Measurements from ENCODE around the gene KRT72.

Gene KRT72

DNA sequence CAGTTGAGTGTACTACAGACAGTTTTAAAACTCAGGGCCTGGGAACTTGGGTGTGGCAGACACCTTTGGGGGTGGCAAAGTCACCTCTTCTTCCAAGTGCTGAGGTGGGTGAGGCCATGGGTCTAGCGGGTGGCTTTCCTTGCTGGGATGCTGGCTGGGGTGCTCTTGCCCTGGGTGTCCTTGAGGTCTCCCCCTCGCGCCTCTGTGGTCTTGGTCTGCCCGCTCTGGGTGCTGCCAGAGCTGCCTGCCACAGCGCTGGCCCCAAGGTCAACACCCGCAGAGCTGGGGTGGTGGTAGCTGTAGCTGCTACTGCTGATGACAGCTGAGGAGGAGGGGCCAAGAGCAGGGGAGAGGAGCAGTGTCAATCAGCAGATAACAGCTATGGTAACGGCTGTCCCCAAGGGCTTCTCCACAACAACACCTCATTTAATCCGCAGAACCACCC is 34.4 kb downstream of the KRT72 start:
- Histone ChIP-seq H3K36me3 (ENCODE audit: control insufficient read depth, insufficient read depth, low read length) (no peaks in the 10 kb centered on the region), H3K4me3 (ENCODE audit: low read length) (no peak overlapping the region), H2BK120ac (ENCODE audit: low read depth, low read length) (no peak overlapping the region), H3K56ac (ENCODE audit: low read length) (no peak overlapping the region), H3K23ac (ENCODE audit: low read length) (no peak overlapping the region), H3K27ac (ENCODE audit: low read depth, low read length) (no peak overlapping the region), H3K4me2 (ENCODE audit: low read length) (no peak overlapping the region), H3K4me1 (ENCODE audit: control insufficient read depth, low read depth, low read length) (no peaks in the 10 kb centered on the region), H2BK5ac (ENCODE audit: low read length) (no peak overlapping the region), H3K18ac (ENCODE audit: low read length) (no peak overlapping the region), H3K79me1 (ENCODE audit: low read length) (no peaks in the 10 kb centered on the region), H4K8ac (ENCODE audit: low read depth, low read length) (no peak overlapping the region), H2BK15ac (replicated peaks; ENCODE audit: low read depth) (no peak overlapping the region), H3K27me3 (ENCODE audit: insufficient read depth, low read length, poor library complexity) (no peaks in the 10 kb centered on the region), H4K5ac (ENCODE audit: low read length) (no peak overlapping the region), H2AK5ac (ENCODE audit: low read length) (no peak overlapping the region), H3K79me2 (ENCODE audit: control insufficient read depth, insufficient read depth, low read length) (no peaks in the 10 kb centered on the region), H3K4ac (ENCODE audit: low read depth, low read length) (no peak overlapping the region), H3K9ac (ENCODE audit: low read length) (no peak overlapping the region)
- WGBS (ENCODE audit: extremely low coverage, insufficient coverage, low lambda C conversion rate) = no CpG with 5 or more reads among the region's 8 CpGs
- DNase-seq = peak; percentile 64

DNA sequence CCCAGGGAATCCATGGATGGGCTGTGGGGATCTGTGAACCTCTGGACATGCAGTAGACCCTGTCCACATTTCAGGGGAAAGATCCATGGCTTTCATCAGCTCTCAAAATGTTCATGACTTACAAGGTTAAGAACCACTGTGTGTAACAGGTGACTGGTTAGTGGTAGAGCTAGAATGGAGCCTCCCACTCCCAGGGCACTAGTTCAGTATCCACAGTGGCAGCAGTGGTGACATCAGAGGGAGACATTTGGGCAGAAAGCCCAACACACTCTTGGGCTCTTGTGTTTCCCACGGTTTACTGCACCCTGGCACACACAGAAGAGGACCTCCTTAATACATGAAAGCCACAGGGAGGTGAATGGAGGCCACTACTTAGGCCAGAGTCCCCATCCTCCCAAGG is 36.7 kb downstream of the KRT72 start:
- no CpG with 5 or more reads among the region's 1 CpG for WGBS (ENCODE audit: extremely low coverage, insufficient coverage, low lambda C conversion rate)

DNA sequence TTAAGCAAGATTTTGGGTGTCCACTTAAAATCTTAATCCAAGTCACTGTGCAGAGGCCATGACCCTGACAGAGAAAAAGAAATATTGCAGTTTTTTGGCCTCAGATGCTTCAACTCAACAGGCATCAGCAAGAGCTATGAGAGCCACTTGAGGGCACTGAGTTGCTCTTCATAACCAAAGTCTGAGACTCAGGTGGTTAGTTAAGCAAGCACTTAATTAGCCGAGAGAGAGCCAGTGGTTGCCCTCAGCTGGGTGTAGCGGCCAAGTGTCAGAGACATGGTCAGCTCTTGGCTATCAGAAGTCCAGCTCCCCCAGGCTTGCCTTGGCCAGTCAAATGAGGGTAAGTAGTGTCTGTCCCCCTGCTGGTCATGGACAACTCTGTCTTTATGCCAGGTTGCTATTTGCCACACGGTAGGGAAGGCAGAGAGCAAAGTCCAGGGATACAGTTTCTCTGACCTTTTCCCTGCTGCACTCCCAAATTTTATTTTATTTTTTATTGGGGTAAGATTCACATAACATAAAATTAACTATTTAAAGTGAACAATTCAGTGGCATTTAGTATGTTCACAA is 39.3 kb downstream of the KRT72 start:
- WGBS (ENCODE audit: extremely low coverage, insufficient coverage, low lambda C conversion rate) = no CpG with 5 or more reads among the region's 3 CpGs
- Histone ChIP-seq H3K27me3 (ENCODE audit: insufficient read depth, low read length, poor library complexity) (no peaks in the 10 kb centered on the region), H3K79me2 (ENCODE audit: control insufficient read depth, insufficient read depth, low read length) (no peaks in the 10 kb centered on the region), H2BK15ac (replicated peaks; ENCODE audit: low read depth) (no peak overlapping the region), H3K4ac (ENCODE audit: low read depth, low read length) (no peak overlapping the region), H3K4me2 (ENCODE audit: low read length) (no peak overlapping the region), H3K56ac (ENCODE audit: low read length) (no peak overlapping the region), H3K27ac (ENCODE audit: low read depth, low read length) (no peak overlapping the region), H3K9ac (ENCODE audit: low read length) (no peak overlapping the region), H2BK120ac (ENCODE audit: low read depth, low read length) (no peak overlapping the region), H4K8ac (ENCODE audit: low read depth, low read length) (no peak overlapping the region), H3K23ac (ENCODE audit: low read length) (no peak overlapping the region), H2AK5ac (ENCODE audit: low read length) (no peak overlapping the region), H3K4me1 (ENCODE audit: control insufficient read depth, low read depth, low read length) (no peaks in the 10 kb centered on the region), H4K5ac (ENCODE audit: low read length) (no peak overlapping the region), H3K4me3 (ENCODE audit: low read length) (no peak overlapping the region), H3K36me3 (ENCODE audit: control insufficient read depth, insufficient read depth, low read length) (no peaks in the 10 kb centered on the region), H3K18ac (ENCODE audit: low read length) (no peak overlapping the region), H2BK5ac (ENCODE audit: low read length) (no peak overlapping the region), H3K79me1 (ENCODE audit: low read length) (no peaks in the 10 kb centered on the region)
- DNase-seq = peak; percentile 47

More for the DNA sequence above, 36.7 kb downstream of the KRT72 start:
- Histone ChIP-seq H3K4me2 (ENCODE audit: low read length) (no peak overlapping the region), H3K27me3 (ENCODE audit: insufficient read depth, low read length, poor library complexity) (no peaks in the 10 kb centered on the region), H3K4me3 (ENCODE audit: low read length) (no peak overlapping the region), H3K18ac (ENCODE audit: low read length) (no peak overlapping the region), H3K79me1 (ENCODE audit: low read length) (no peaks in the 10 kb centered on the region), H4K5ac (ENCODE audit: low read length) (no peak overlapping the region), H3K23ac (ENCODE audit: low read length) (no peak overlapping the region), H3K56ac (ENCODE audit: low read length) (no peak overlapping the region), H2BK120ac (ENCODE audit: low read depth, low read length) (no peak overlapping the region), H3K4me1 (ENCODE audit: control insufficient read depth, low read depth, low read length) (no peaks in the 10 kb centered on the region), H3K79me2 (ENCODE audit: control insufficient read depth, insufficient read depth, low read length) (no peaks in the 10 kb centered on the region), H2BK15ac (replicated peaks; ENCODE audit: low read depth) (no peak overlapping the region), H3K9ac (ENCODE audit: low read length) (no peak overlapping the region), H2BK5ac (ENCODE audit: low read length) (no peak overlapping the region), H3K27ac (ENCODE audit: low read depth, low read length) (no peak overlapping the region), H2AK5ac (ENCODE audit: low read length) (no peak overlapping the region), H4K8ac (ENCODE audit: low read depth, low read length) (no peak overlapping the region), H3K36me3 (ENCODE audit: control insufficient read depth, insufficient read depth, low read length) (no peaks in the 10 kb centered on the region), H3K4ac (ENCODE audit: low read depth, low read length) (no peak overlapping the region)
- DNase-seq = no peak

DNA sequence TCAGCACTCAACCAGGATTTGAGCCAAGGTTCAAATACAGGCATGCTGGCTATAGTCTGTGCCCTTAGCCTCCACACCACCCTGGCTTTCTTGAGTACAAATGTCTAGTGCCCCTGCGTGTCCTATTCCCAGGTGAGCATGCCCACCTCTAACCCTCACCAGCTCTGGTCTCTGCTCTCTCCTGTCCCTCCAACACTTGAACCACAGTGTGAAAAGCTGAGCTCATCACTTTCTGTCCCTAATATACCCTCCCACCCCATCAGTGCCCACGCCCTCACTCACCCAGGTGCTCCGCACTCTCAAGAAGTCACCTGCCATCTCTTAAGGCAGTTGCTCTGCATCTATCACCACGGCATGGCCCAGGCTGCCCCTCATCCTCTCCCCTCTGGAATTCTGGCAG is 41.3 kb downstream of the KRT72 start:
- no peak overlapping the region for H3K9ac ChIP-seq (ENCODE audit: low read length)
- H3K27ac ChIP-seq (ENCODE audit: low read depth, low read length) = no peak overlapping the region
- H2BK15ac ChIP-seq (replicated peaks; ENCODE audit: low read depth) = no peak overlapping the region
- no peak overlapping the region for H3K4me3 ChIP-seq (ENCODE audit: low read length)
- H3K23ac ChIP-seq (ENCODE audit: low read length) = no peak overlapping the region
- H4K5ac ChIP-seq (ENCODE audit: low read length) = no peak overlapping the region
- H3K27me3 ChIP-seq (ENCODE audit: insufficient read depth, low read length, poor library complexity) = no peaks in the 10 kb centered on the region
- H2BK5ac ChIP-seq (ENCODE audit: low read length) = no peak overlapping the region
- no peak overlapping the region for H4K8ac ChIP-seq (ENCODE audit: low read depth, low read length)
- H3K36me3 ChIP-seq (ENCODE audit: control insufficient read depth, insufficient read depth, low read length) = no peaks in the 10 kb centered on the region
- H3K4me1 ChIP-seq (ENCODE audit: control insufficient read depth, low read depth, low read length) = peaks cover 2% of the 10 kb centered on the region
- no peak overlapping the region for H2AK5ac ChIP-seq (ENCODE audit: low read length)
- H3K18ac ChIP-seq (ENCODE audit: low read length) = no peak overlapping the region
- no peaks in the 10 kb centered on the region for H3K79me2 ChIP-seq (ENCODE audit: control insufficient read depth, insufficient read depth, low read length)
- no peak for DNase-seq
- H2BK120ac ChIP-seq (ENCODE audit: low read depth, low read length) = no peak overlapping the region
- H3K79me1 ChIP-seq (ENCODE audit: low read length) = no peaks in the 10 kb centered on the region
- H3K4ac ChIP-seq (ENCODE audit: low read depth, low read length) = no peak overlapping the region
- no peak overlapping the region for H3K56ac ChIP-seq (ENCODE audit: low read length)
- H3K4me2 ChIP-seq (ENCODE audit: low read length) = no peak overlapping the region
- WGBS (ENCODE audit: extremely low coverage, insufficient coverage, low lambda C conversion rate) = no CpG with 5 or more reads among the region's 4 CpGs

DNA sequence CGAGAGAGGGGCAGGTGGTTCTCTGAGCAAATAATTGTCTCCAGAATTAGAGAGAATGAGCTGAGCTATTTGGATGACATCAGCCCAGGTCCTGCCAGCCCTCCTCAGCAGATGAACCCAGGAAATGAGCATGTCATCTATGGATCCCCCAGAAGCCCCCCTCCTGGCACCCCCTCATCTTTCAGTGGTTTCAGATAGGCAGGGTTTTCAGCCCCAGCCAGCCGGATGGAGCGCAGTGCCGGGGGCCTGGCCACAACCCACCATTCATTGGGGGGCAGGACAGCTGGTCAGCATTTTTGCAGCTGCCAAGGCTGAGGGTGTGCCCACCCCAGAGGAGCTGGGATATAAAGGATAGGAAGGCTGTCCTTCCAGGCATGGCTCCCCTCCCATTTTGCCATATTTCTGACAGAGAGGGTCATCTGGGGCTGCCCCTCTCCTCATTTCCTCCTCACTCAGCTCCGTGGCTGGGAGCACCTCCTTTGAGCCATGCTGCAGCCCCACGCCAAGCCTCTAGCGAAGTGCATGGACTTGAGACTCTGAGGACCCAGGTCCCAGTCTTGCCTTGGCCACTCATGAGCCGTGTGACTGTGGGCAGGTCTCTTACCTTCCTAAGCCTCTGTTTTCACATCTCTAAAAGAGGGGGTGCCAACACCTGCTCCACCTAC is 42.4 kb downstream of the KRT72 start:
- H2BK120ac ChIP-seq (ENCODE audit: low read depth, low read length) = no peak overlapping the region
- no peaks in the 10 kb centered on the region for H3K36me3 ChIP-seq (ENCODE audit: control insufficient read depth, insufficient read depth, low read length)
- H3K4me1 ChIP-seq (ENCODE audit: control insufficient read depth, low read depth, low read length) = peaks cover 2% of the 10 kb centered on the region
- H2BK15ac ChIP-seq (replicated peaks; ENCODE audit: low read depth) = no peak overlapping the region
- no peak overlapping the region for H3K4ac ChIP-seq (ENCODE audit: low read depth, low read length)
- H3K56ac ChIP-seq (ENCODE audit: low read length) = no peak overlapping the region
- no peak overlapping the region for H3K4me2 ChIP-seq (ENCODE audit: low read length)
- no peak overlapping the region for H2AK5ac ChIP-seq (ENCODE audit: low read length)
- no peaks in the 10 kb centered on the region for H3K79me1 ChIP-seq (ENCODE audit: low read length)
- no CpG with 5 or more reads among the region's 8 CpGs for WGBS (ENCODE audit: extremely low coverage, insufficient coverage, low lambda C conversion rate)
- H3K23ac ChIP-seq (ENCODE audit: low read length) = no peak overlapping the region
- no peak for DNase-seq
- H3K9ac ChIP-seq (ENCODE audit: low read length) = no peak overlapping the region
- no peak overlapping the region for H3K18ac ChIP-seq (ENCODE audit: low read length)
- no peak overlapping the region for H4K8ac ChIP-seq (ENCODE audit: low read depth, low read length)
- no peaks in the 10 kb centered on the region for H3K27me3 ChIP-seq (ENCODE audit: insufficient read depth, low read length, poor library complexity)
- H3K4me3 ChIP-seq (ENCODE audit: low read length) = no peak overlapping the region
- no peak overlapping the region for H2BK5ac ChIP-seq (ENCODE audit: low read length)
- no peak overlapping the region for H4K5ac ChIP-seq (ENCODE audit: low read length)
- H3K27ac ChIP-seq (ENCODE audit: low read depth, low read length) = no peak overlapping the region
- no peaks in the 10 kb centered on the region for H3K79me2 ChIP-seq (ENCODE audit: control insufficient read depth, insufficient read depth, low read length)

DNA sequence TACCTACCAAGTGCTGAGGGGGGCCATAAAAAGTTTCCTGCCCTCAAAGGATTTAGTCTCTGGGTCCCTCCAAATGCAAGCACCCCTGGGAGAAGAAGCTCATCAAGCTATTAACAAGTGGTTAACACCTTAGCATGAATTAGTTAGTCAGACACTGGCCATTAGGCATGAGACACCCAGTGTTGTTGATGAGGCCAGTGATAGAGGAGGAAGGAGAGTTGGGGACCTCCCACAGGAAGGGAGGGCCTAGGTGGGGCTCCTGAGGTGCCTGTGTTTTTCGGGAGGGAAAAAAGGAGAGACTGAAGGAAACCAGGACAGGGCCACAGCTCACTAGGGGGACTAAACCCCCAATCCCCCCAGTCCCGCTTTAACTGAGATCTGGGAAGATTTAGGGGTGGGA is 43.8 kb downstream of the KRT72 start:
- no peaks in the 10 kb centered on the region for H3K79me2 ChIP-seq (ENCODE audit: control insufficient read depth, insufficient read depth, low read length)
- H3K36me3 ChIP-seq (ENCODE audit: control insufficient read depth, insufficient read depth, low read length) = no peaks in the 10 kb centered on the region
- no peak overlapping the region for H2BK5ac ChIP-seq (ENCODE audit: low read length)
- H3K18ac ChIP-seq (ENCODE audit: low read length) = no peak overlapping the region
- peaks cover 2% of the 10 kb centered on the region for H3K4me1 ChIP-seq (ENCODE audit: control insufficient read depth, low read depth, low read length)
- no peaks in the 10 kb centered on the region for H3K79me1 ChIP-seq (ENCODE audit: low read length)
- no peak overlapping the region for H3K27ac ChIP-seq (ENCODE audit: low read depth, low read length)
- no CpG with 5 or more reads among the region's 2 CpGs for WGBS (ENCODE audit: extremely low coverage, insufficient coverage, low lambda C conversion rate)
- H3K4ac ChIP-seq (ENCODE audit: low read depth, low read length) = no peak overlapping the region
- no peak for DNase-seq
- H3K27me3 ChIP-seq (ENCODE audit: insufficient read depth, low read length, poor library complexity) = no peaks in the 10 kb centered on the region
- H3K9ac ChIP-seq (ENCODE audit: low read length) = no peak overlapping the region
- no peak overlapping the region for H4K8ac ChIP-seq (ENCODE audit: low read depth, low read length)
- H3K4me3 ChIP-seq (ENCODE audit: low read length) = no peak overlapping the region
- no peak overlapping the region for H3K4me2 ChIP-seq (ENCODE audit: low read length)
- no peak overlapping the region for H2AK5ac ChIP-seq (ENCODE audit: low read length)
- no peak overlapping the region for H3K56ac ChIP-seq (ENCODE audit: low read length)
- no peak overlapping the region for H4K5ac ChIP-seq (ENCODE audit: low read length)
- H3K23ac ChIP-seq (ENCODE audit: low read length) = no peak overlapping the region
- no peak overlapping the region for H2BK15ac ChIP-seq (replicated peaks; ENCODE audit: low read depth)
- H2BK120ac ChIP-seq (ENCODE audit: low read depth, low read length) = no peak overlapping the region

All from mesendoderm (in vitro differentiated cells).